ENCODE data around the gene HCFC1R1. TPM values are rescaled to one million over a fixed set of nuclear protein-coding genes. Genes with fewer than 3 reads are reported as not detected.

HCFC1R1 gene
- total RNA-seq, 1 experiment from 2014 or later, result 46.6 TPM

- Histone ChIP-seq H3K4me3 (ENCODE audit: low read depth, low read length, poor library complexity, severe bottlenecking) (no peak within 1 kb of the TSS), H3K36me3 (ENCODE audit: insufficient read depth, low read length, poor library complexity, severe bottlenecking) (no peaks in the 10 kb centered on the region), H3K27ac (ENCODE audit: low read depth, low read length, poor library complexity, severe bottlenecking) (no peak within 1 kb of the TSS), H3K27me3 (replicated peaks; ENCODE audit: insufficient read depth, low read depth, low read length, poor library complexity) (peaks cover 56% of the 10 kb centered on the region), H3K4me1 (ENCODE audit: insufficient read depth, low read length, poor library complexity, severe bottlenecking) (peaks cover 4% of the 10 kb centered on the region), H3K9me3 (ENCODE audit: low read depth, low read length, poor library complexity, severe bottlenecking) (no peaks in the 10 kb centered on the region)
- intact Hi-C loops (cut with micrococcal nuclease; ENCODE audit: unreplicated experiment), result no loop called here
- no TSS peak for BruUV-seq (replicated peaks)
- DNase-seq (ENCODE audit: low spot score), result no peak
- ChIA-PET POLR2A (ENCODE audit: low non-redundant PET) (no interaction called here), CTCF (no interaction called here)
- TF ChIP-seq CTCF (conservative IDR thresholded peaks at IDR 0.05; ENCODE audit: low read depth, low read length) (no peak), EZH2 (IDR thresholded peaks at IDR 0.05; ENCODE audit: borderline replicate concordance, low read depth, low read length, poor library complexity, severe bottlenecking) (no peak)
Measured at GRCh38 chr16:3012828-3013420, 10.8 kb downstream of the HCFC1R1 start, which contains the start of gene CLDN9. Gene CLDN9 (plus strand): TSS chr16:3012923. CDS start chr16:3013363, 440 bp downstream.

DNA sequence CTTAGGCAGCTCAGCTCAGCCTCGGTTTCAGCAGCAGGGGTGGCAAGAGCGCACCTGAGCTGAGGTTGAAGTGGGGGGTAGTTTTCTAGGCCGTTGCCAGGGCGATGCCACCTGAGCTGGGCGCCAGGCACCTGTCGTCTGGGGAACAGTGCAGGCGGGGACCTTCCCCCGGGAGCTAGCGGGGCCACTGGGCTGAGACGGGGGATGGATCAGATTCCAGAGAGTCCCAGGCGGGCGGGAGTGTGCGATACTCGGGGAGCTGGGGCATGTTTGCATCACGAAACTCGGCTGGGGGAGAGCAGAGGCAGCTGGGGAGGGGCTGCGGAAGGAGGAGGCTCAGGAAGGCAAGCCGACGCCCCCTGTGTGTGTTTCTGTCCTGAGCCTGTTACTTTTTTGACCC, 11.5 kb downstream of the HCFC1R1 start:
- no peak for DNase-seq (ENCODE audit: low spot score)
- intact Hi-C loops (cut with micrococcal nuclease; ENCODE audit: unreplicated experiment), result no loop called here
- no peaks in the 10 kb centered on the region for H3K36me3 ChIP-seq (ENCODE audit: insufficient read depth, low read length, poor library complexity, severe bottlenecking)
- no peaks in the 10 kb centered on the region for H3K9me3 ChIP-seq (ENCODE audit: low read depth, low read length, poor library complexity, severe bottlenecking)
- TF ChIP-seq CTCF (conservative IDR thresholded peaks at IDR 0.05; ENCODE audit: low read depth, low read length) (no peak), EZH2 (IDR thresholded peaks at IDR 0.05; ENCODE audit: borderline replicate concordance, low read depth, low read length, poor library complexity, severe bottlenecking) (no peak)
- ChIA-PET CTCF (no interaction called here), POLR2A (ENCODE audit: low non-redundant PET) (interaction anchor here (0.6 kb wide), 1 partner anchor 8 kb away, joined by 8 read pairs; the partner anchor contains the start of gene TNFRSF12A)
- H3K27ac ChIP-seq (ENCODE audit: low read depth, low read length, poor library complexity, severe bottlenecking), result no peak overlapping the region
- H3K4me1 ChIP-seq (ENCODE audit: insufficient read depth, low read length, poor library complexity, severe bottlenecking), result peaks cover 4% of the 10 kb centered on the region
- H3K27me3 ChIP-seq (replicated peaks; ENCODE audit: insufficient read depth, low read depth, low read length, poor library complexity), result peaks cover 63% of the 10 kb centered on the region
- no TSS peak for BruUV-seq (replicated peaks)
- no peak overlapping the region for H3K4me3 ChIP-seq (ENCODE audit: low read depth, low read length, poor library complexity, severe bottlenecking)

GRCh38 chr16:3010510-3010909, 13.2 kb downstream of the HCFC1R1 start:
- Histone ChIP-seq H3K27me3 (replicated peaks; ENCODE audit: insufficient read depth, low read depth, low read length, poor library complexity) (peaks cover 80% of the 10 kb centered on the region), H3K9me3 (ENCODE audit: low read depth, low read length, poor library complexity, severe bottlenecking) (no peaks in the 10 kb centered on the region), H3K27ac (ENCODE audit: low read depth, low read length, poor library complexity, severe bottlenecking) (no peak overlapping the region), H3K4me1 (ENCODE audit: insufficient read depth, low read length, poor library complexity, severe bottlenecking) (peaks cover 4% of the 10 kb centered on the region), H3K36me3 (ENCODE audit: insufficient read depth, low read length, poor library complexity, severe bottlenecking) (no peaks in the 10 kb centered on the region), H3K4me3 (ENCODE audit: low read depth, low read length, poor library complexity, severe bottlenecking) (no peak overlapping the region)
- POLR2A ChIA-PET (ENCODE audit: low non-redundant PET), result no interaction called here
- no peak for TF ChIP-seq CTCF (conservative IDR thresholded peaks at IDR 0.05; ENCODE audit: low read depth, low read length)
- intact Hi-C loops (cut with micrococcal nuclease; ENCODE audit: unreplicated experiment), result no loop called here
- CTCF ChIA-PET, result interaction anchor here (0.6 to 1.0 kb wide), 2 partner anchors 18 to 21 kb away, joined by 3 to 4 read pairs; no protein-coding TSS in a partner anchor
- BruUV-seq (replicated peaks), result no TSS peak
- no peak for DNase-seq (ENCODE audit: low spot score)

Data from A673 (cell line).